ENCODE data around the gene USP5.
"Not testable (repeated sequence)": the region's sequence is repeated elsewhere in the genome, so short reads cannot be mapped to it uniquely, and the experiment has no call there.

The USP5 gene

DNA sequence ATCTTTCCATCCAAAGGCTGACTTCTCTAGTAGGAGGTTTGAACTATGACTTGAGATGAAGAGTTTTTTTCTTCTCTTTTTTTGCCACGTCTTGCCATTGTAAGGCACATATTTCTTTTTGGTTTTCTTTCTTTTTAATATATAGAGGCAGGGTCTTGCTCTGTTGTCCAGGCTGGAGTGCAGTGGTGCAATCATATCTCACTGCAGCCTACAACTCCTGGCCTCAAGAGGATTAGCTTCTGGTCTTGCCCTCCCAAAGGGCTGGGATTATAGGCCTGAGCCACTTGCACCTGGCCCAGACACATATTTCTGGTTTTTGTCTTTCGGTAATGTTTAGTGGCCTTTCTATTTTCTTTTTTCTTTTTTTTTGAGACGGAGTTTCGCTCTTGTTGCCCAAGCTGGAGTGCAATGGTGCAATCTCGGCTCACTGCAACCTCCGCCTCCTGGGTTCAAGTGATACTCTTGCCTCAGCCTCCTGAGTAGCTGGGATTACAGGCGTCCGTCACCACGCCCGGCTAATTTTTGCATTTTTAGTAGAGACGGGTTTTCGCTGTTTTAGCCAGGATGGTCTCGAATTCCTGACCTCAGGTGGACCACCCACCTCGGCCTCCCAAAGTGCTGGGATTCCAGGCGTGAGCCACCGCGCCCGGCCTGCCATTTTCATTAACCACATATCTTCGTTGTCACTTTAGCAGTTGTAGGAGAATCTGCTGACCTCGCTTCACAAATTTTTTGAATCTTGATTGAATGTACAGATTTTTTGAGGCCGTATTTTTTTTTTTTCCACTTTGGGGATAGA, 38.0 kb downstream of the USP5 start:
- not testable (repeated sequence) for FAIRE-seq

DNA sequence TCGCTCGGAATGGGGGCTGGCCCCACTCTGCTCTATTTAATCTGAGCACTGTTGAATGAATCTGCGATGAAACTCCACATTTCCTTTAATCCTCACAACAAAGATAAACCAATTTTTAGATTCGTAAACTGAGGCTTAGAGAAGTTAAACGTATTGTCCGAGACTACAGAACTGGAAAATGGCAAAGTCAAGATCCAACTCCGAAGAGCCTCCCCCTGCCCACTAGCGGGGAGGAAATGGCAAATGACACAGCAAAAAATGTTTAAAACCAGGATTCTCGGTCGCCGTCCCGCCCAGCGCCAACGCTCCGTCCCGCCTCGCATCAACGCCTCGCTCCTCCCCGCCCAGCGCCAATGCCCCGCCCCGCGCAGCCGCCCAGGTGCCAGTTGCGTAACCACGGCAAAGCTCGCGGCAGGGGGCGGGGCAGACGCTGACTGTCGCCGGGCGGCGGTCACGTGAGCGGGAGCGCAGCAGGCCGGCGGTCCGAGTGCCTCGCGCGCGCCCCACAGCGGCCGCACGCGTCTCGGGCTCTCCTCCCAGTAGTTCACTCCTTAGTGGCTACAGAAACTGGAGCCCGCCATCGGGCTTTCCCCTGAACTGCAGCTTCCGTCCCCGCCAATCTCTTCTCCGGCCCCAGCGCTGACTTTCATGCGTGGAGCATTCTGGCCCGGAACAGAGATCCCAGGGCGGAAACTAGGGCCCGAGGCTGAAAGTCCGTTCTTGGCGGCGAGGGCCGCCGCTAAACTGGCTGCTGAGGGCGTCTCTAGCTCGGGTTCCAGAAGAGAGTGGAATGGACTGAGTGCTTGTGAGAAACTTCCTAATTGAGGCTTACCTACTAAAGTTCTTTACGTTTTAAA, 39.1 kb downstream of the USP5 start:
- no peak for FAIRE-seq

DNA sequence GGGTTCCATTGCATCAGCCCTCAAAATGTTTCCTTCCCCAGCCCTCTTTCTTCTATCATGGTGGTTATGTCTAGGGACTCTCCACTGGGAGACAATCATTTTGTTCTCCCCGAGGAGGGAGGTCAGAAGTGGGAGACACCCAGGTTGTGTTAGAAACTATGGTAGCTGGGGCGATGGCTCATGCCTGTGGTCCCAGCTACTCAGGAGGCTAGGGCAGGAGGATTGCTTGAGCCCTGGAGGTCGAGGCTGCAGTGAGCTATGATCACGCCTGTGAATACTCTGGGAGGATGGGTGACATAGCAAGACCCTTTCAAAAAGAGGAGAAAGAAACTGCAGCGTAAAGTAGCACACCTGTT, 39.7 kb downstream of the USP5 start:
- no peak for FAIRE-seq

DNA sequence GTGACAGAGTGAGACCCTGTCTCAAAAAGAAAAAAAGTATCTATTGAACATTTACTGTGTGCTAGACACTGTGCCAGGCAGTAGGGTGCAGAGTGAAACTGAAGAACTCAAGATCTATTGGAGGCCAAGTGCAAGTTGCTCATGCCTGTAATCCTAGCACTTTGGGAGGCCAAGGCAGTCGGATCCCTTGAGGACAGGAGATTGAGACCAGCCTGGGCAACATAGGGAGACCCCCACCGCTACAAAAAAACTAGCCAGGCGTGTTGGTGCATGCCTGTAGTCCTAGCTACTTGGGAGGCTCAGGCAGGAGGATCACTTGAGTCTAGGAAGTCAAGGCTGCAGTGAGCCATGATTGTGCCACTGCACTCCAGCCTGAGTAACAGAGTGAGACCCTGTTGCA, 40.7 kb downstream of the USP5 start:
- not testable (repeated sequence) for FAIRE-seq

DNA sequence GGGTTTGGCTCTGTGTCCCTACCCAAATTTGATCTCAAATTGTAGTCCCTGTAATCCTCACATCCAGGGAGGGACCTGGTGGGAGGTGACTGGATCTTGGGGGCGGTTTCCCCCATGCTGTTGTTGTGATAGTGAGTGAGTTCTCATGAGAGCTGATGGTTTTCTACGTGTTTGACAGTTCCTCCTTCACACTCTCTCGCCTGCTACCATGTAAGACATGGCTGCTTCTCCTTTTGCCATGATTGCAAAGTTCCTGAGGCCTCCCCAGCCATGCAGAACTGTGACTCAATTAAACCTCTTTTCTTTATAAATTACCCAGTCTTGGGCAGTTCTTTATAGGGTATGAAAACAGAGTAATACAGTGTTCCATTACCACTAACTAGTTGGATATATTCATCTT, 42.4 kb downstream of the USP5 start:
- FAIRE-seq = no peak

DNA sequence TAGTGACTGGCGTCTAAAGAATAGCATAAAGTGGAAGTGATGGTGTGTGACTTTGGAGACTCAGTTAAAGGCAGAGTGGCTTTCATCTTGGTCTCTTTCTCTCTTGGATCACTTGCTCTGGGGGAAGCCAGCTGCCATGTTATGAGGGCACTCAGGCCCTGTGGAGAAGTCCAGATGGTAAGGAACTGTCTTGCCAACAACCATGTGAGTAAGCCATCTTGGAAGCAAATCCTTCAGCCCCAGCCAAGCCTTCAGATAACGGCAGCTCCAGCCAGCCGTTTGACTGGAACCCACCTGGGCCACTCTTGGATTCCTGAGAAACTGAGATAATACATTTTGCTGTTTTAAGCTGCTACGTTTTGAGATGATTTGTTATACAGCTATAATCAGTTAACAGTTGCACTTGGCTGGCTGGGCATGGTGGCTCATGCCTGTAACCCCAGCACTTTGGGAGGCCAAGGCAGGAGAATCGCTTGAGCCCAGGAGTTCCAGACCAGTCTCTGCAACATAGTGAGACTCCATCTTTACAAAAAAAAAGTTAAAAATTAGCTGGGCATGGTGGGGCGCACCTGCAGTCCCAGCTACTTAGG, 45.0 kb downstream of the USP5 start:
- FAIRE-seq = no peak

DNA sequence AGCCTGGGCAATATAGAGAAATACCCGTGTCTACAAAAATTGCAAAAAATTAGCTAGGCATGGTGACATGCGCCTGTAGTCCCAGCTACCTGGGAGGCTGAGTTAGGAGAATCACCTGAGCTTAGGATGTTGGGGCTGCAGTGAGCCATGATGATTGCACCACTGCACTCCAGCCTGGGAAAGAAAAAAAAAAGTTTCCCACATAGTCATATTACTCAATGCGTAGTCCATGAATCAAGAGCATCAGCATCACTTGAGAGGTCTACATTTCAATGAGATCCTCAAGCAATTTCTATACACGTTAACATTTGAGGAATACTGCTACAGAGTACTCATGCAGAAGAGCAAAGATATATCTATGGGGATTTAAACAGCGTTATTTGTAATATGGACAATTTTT, 47.5 kb downstream of the USP5 start:
- no peak for FAIRE-seq

DNA sequence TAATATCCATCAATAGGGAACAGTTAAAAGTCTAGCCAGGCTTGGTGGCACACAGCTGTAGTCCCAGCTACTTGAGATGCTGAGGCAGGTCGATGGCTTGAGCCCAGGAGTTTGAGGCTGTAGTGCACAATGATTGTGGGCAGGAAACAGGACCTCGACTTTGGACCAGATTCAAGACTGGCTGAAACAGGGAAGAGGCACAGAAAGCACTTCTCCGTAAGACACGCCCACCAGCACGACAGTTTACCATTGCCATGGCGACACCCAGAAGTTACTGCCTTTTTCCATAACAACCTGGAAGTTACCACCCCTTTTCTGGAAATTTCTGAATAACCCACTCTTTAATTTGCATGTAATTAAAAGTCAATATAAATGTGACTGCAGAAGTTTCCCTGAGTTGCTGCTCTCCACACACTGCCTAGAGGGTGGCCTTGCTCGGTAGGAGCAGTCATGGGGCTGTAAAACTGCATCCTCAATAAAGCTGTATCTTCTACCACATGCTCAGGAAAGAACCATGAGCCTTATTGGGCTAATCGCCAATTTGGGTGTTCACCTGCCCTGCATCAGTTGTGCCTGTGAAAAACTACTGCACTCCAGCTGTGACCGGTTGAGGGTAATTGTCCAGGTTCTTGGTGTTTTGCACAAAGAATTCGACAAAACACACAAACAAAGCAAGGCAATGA, 48.0 kb downstream of the USP5 start:
- FAIRE-seq = no peak

DNA sequence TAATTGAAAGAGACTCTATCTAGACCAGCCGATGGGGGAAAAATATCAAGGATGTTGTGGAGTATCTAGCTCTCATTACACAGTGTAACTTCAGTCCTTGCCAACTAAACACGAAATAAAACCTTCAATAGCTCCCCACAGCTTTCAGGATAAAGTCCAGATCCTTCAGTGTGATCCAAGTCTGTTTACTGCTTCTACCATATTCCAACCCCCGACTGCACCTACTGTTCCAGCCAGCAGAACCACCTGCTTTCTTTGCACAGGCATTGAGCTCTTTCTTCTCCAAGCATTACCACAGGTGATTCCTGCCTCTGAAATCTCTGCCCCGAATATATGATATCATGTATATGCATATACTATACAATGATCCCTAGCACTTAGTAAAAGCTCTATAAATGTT, 50.5 kb downstream of the USP5 start:
- no peak for FAIRE-seq

DNA sequence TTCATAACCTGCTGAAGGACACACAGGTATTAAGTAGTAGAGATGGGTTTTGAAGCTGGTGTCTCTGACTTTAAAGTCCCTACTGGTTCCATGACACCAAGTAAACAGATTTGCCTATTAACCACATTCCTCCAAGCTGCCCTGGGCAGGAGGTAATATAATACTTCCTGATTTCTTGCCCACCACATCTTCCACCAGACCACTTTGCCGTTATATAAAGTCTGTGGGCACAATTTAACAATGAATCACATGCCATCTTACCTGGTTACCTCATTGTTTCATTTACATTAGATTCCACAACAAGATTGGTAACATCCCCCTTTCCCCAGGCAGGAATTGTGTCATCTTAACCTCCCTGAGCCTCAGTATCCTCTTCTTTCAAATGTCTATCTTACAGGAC, 51.8 kb downstream of the USP5 start:
- no peak for FAIRE-seq

DNA sequence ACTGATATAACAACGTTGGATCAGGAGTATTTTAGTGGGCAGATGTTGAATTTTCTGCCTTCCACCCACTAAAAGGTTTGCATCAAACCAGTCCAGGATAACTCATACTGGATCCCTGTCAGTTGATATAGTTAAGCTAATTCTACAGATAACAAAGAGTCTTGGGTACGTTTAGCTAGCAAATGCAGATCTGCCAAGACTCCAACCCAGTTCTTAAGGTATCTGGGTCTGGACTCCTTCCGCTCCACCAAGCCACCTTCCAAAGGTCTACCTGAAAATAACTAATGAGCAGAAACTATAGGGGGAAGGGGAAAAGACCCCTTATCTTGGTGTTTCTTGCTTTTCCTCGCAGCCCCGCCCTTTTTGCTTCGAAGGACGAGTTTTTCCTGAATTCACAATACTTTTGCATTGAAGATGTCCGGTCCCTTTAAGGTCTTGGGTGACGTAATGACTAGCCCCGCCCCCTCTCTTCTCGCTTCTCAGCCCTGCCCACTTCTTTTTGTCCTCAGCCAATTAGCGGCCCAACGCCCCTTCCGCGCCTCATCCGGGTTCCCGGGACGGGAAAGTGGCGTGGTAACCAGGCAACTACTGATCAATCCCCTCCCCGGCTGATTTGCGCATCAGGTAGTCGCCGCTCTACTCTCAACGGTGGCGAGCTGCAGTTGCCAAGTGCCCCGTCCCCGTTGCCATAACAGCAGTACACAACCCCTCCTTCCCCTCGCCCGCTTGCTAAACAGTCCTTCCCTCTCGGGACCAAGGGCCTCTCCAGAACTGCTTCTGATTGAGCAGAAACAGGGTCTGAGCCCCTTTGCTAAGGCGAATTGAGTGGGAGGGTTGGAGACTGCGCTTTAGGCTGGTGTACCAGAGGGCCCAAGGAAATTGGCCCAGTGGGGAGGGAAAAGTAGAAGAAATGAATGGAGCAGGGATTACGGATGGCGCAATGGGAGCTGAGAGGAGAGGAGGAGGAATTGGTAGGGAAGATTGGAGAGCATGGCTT, 52.6 kb downstream of the USP5 start, which contains the start of gene LRRC23:
LRRC23 (plus strand) TSS at position 543 of the 997 bp plus-strand sequence. CDS start 812 bp downstream, outside the sequence.
- FAIRE-seq = peak; percentile 98

DNA sequence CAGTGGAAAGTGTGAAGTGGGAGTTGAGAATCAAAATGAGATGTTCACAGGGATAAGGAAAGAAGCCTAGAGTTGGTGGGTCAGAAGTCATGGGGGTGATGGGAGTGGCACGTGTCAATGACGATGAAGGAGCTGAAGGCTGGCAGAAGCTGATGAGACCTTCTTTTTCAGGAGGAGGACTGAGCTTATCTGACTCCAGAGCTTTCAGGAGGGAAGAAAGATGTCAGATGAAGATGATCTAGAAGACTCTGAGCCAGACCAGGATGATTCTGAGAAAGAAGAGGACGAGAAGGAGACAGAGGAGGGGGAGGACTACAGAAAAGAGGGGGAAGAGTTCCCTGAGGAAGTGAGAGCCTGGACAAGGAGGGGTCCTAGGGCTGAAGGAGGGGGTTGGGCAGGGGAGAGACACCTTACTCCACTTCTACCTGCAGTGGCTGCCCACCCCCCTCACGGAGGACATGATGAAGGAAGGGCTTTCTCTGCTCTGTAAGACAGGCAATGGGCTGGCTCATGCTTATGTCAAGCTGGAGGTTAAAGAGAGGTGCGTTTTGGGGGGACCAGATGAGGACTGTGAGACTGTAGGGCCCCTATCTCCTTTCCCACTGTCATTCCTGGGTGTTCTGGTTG, 53.6 kb downstream of the USP5 start:
- no peak for FAIRE-seq

DNA sequence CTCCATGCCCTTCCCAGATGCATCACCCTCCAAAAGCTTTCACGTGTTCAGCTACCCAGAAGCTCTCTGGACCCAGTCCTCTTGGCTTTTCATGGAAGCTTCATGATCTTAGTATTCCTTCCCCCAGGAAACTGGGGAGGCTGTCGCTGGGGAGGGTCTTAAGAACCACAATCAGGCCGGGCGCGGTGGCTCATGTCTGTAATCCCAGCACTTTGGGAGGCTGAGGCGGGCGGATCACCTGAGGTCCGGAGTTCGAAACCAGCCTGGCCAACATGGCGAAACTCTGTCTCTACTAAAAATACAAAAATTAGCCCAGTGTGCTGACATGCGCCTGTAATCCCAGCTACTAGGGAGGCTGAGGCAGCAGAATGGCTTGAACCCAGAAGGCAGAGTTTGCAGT, 56.2 kb downstream of the USP5 start:
- FAIRE-seq = not testable (repeated sequence)

DNA sequence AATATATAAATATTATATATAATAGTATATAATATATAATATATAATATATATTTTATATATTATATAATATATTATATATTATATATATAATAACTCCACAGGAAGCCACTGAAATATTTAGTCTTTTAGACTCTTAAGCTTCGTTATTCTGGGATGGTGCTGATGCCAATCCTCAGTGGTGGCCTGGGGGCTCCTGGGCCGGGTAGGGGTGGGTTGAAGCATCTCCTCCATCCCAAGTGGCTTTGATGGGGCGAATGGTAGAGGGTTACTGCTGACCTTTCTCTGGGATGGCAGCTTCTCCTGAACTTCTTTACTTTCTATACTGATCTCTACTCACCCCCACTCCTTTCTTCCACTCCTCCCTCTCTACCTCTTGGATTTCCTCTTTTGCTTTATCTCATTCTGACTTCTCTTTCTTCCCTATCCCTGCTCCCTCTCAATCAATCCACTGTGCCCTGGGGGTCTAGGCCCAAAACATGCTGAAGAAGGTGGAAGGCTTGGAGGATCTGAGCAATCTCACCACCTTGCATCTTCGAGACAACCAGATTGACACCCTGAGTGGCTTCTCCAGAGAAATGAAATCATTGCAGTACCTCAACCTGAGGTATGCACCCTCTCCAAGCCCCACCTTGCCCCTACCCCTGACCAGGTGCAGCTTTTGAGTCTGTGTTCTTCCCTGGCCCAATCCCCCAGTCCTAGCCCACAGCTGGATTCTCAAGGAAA, 57.6 kb downstream of the USP5 start:
- FAIRE-seq = no peak

DNA sequence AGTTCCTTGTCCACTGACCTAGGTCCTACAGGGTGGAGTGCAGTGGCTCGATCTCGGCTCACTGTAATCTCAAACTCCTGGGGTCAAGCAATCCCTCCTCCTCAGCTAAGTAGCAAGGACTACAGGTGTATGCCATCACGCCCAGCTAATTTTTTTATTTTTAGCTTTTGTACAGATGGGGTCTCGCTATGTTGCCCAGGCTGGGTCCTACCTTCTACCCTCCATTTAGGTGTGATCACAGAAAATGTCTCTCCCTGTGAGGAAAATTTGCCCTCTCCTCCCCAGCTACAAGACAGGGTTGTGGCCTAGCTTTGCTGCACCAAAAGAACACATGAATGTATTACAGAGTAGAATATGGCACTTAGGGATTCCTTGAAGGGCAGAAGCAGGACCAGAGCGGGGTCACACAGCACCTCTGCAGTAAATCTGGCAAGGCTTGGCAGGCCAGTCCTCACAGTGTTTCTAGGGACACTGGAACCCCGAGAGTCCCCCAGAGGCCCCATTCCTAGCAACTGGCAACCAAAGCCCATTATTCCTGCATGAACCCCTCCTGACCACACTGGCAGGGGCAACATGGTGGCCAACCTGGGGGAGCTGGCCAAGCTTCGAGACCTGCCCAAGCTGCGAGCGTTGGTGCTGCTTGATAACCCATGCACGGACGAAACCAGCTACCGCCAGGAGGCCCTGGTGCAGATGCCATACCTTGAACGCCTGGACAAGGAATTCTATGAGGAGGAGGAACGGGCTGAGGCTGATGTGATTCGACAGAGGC, 60.4 kb downstream of the USP5 start:
- no peak for FAIRE-seq

DNA sequence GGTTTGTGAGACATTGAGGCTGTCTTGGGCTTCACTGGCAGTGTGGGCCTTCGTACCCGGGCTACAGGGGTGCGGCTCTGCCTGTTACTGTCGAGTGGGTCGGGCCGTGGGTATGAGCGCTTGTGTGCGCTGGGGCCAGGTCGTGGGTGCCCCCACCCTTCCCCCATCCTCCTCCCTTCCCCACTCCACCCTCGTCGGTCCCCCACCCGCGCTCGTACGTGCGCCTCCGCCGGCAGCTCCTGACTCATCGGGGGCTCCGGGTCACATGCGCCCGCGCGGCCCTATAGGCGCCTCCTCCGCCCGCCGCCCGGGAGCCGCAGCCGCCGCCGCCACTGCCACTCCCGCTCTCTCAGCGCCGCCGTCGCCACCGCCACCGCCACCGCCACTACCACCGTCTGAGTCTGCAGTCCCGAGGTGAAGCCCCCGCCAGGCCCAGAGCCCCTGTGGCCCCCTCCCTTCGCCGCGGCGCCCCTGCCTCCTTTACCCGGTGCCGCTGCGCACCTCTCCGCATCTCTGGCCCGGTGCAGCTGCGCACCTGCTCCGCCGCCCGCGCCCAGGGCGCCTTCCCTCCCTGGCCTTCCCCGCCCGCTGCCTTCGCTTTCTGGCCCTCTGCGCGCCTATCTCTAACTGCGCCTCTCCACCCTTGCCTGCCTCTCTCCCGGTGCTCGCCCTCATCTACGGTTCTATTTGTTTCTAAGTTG, 62.4 kb downstream of the USP5 start, which contains the start of gene ENO2:
ENO2 (plus strand) TSS at position 335 of the 701 bp plus-strand sequence. CDS start 1,253 bp downstream, outside the sequence.
- no peak for FAIRE-seq

DNA sequence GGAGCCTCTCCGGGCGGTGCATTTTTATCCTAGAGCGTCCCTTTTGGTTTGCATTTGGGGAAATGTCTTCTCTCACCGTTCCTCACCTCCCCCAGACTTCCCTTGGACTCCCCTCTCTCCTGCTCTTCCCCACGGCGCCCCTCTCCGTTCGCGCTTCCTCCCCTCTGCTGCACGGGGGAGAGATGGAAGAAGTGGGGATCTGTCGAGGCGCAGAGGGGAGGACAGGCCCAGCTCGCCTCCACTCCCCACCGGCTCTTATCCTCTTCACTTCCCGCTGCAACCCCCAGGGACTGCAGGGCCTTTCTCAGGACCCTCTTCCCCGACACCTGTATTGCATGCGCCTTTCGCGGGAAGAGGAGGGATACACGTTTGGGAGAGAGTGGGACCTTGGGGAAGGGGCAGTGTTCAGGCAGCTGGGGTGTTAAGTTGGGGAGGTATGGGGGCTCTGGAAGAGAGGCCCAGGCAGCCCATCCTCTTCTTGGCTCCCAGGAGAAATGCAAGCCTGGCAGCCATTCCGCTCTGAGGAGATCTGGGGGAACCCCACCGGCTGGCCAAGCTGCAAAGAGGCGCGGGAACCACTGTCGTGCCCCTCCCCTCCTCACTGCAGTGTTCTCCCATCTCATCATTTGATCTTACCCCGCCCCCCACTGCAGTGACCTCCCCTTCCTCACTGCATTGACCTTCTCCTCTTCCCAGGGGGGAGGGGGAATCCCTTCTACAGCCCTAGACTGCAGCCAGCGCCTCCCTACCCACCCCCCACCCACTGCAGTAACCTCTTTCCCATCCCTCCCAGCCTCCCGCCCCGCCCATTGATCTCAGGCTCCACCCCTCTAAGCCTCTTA, 63.2 kb downstream of the USP5 start:
- FAIRE-seq = no peak

DNA sequence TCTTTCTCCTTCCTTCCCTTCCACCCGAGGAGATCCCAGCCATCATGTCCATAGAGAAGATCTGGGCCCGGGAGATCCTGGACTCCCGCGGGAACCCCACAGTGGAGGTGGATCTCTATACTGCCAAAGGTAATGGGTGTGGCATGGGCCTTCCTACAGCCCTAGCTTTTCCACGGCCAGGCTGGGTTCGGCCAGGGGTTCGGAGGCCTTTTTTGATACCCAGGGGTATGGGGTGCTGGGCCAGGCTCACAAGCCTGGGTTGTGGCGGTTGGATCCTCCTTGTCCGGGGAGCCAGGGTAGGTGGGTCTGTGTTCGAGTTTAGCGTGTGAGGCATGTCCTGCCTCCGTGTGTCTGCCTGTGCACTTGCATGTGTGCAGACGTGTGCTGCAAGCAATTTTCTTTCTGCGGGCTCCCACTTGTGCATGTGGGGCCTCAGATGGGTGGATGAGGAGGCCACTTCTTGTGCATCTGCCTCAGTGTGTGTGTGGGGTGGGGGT, 63.9 kb downstream of the USP5 start:
- no peak for FAIRE-seq
